ENCODE results near the gene LRRFIP1. TPM values are rescaled to one million over a fixed set of nuclear protein-coding genes. Genes with fewer than 3 reads are reported as not detected.

Gene LRRFIP1
- total RNA-seq, 1 donor = 49.0 TPM

GRCh38 chr2:237585590-237586221 lies 41.7 kb upstream of the LRRFIP1 start:
- no peak for DNase-seq (ENCODE audit: low read depth)
- no peak for TF ChIP-seq CTCF (IDR thresholded peaks at IDR 0.05; ENCODE audit: insufficient read depth, low read length)
- H3K4me3 ChIP-seq (ENCODE audit: low read depth, low read length) = no peak overlapping the region

GRCh38 chr2:237588044-237588696 lies 39.2 kb upstream of the LRRFIP1 start:
- TF ChIP-seq CTCF (IDR thresholded peaks at IDR 0.05; ENCODE audit: insufficient read depth, low read length) = no peak
- no peak overlapping the region for H3K4me3 ChIP-seq (ENCODE audit: low read depth, low read length)
- no peak for DNase-seq (ENCODE audit: low read depth)

GRCh38 chr2:237590272-237591140 lies 36.9 kb upstream of the LRRFIP1 start, which contains the start of gene RAB17:
TSS of gene RAB17 (minus strand) at chr2:237590734. CDS start at chr2:237586154, 4,580 bp downstream.
- TF ChIP-seq CTCF (IDR thresholded peaks at IDR 0.05; ENCODE audit: insufficient read depth, low read length) = no peak
- DNase-seq (ENCODE audit: low read depth) = peak; percentile 67
- no peak within 1 kb of the TSS for H3K4me3 ChIP-seq (ENCODE audit: low read depth, low read length)

GRCh38 chr2:237591141-237591881 lies 36.1 kb upstream of the LRRFIP1 start:
- TF ChIP-seq CTCF (IDR thresholded peaks at IDR 0.05; ENCODE audit: insufficient read depth, low read length) = no peak
- H3K4me3 ChIP-seq (ENCODE audit: low read depth, low read length) = no peak overlapping the region
- DNase-seq (ENCODE audit: low read depth) = no peak

- DNase-seq (ENCODE audit: low read depth) = no peak
- no peak overlapping the region for H3K4me3 ChIP-seq (ENCODE audit: low read depth, low read length)
- no peak for TF ChIP-seq CTCF (IDR thresholded peaks at IDR 0.05; ENCODE audit: insufficient read depth, low read length)
Observed at GRCh38 chr2:237592425-237592980, 34.9 kb upstream of the LRRFIP1 start.

- H3K4me3 ChIP-seq (ENCODE audit: low read depth, low read length) = no peak overlapping the region
- TF ChIP-seq CTCF (IDR thresholded peaks at IDR 0.05; ENCODE audit: insufficient read depth, low read length) = no peak
Observed at GRCh38 chr2:237593036-237593435, 34.4 kb upstream of the LRRFIP1 start.

More at GRCh38 chr2:237593036-237593435, 34.4 kb upstream of the LRRFIP1 start:
- no peak for DNase-seq (ENCODE audit: low read depth)

Data from fibroblast of the aortic adventitia (primary cell).